ENCODE data around the gene CDK18. TPM values are rescaled to one million over a fixed set of nuclear protein-coding genes. Genes with fewer than 3 reads are reported as not detected.

CDK18 gene
- total RNA-seq, 4 donors from 2014 or later = 4.8 to 12.9 (median 9.9) TPM

DNA sequence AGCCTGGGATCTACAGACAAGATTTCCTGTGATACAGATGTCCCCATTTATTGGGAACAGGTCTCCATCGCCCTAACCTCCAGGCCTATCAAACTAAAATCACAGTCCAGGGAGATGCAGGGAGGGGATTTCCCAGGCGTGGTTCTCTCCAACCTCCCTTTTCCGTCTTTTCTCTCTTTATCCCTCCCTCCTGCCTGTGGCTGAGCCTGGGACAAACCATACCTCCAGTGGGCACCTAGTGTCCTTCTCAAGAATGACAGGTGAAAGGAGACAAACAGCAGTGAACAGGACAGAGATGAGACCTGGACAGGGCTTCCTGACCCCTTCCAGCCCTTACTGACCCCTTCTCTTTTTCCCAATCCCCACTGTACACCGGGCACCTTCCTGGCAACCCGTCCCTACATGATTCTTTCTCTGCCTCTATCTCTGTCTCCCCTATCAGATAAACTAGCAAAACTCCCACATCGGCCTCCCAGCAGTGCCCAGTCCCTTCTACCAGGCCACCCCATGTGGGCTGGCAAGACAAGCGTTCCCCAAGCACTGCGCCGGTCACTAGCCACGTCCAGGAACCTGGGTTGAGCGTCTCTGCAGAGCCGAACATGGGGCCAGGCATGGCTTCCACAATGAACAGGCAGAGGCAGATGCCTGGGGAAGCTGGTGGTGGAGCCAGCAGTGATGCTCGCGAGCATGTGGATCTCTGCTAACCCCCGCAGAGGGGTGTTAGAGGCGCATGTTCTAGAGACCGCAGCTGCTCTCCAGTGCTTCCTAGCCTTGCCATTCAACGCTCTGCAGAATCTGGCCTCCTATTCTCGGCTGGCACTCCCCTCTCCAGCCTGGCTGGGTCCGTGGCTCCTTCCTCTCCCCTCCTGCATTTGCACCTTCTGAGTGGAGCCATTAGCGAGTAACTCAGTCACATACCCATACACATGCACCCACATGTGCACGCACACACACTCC is 72.6 kb downstream of the CDK18 start:
- no peak overlapping the region for H3K27ac ChIP-seq (replicated peaks in 1 of 4)
- H3K4me1 ChIP-seq = peaks cover 0 to 5% (median 0%) of the 10 kb centered on the region in 4 donors
- 83% methylated on average over 22 of the region's 22 CpGs for WGBS
- H3K4me3 ChIP-seq = no peak overlapping the region
- no peak for TF ChIP-seq POLR2AphosphoS5 (IDR thresholded peaks at IDR 0.05)
- TF ChIP-seq, protein P1, sequence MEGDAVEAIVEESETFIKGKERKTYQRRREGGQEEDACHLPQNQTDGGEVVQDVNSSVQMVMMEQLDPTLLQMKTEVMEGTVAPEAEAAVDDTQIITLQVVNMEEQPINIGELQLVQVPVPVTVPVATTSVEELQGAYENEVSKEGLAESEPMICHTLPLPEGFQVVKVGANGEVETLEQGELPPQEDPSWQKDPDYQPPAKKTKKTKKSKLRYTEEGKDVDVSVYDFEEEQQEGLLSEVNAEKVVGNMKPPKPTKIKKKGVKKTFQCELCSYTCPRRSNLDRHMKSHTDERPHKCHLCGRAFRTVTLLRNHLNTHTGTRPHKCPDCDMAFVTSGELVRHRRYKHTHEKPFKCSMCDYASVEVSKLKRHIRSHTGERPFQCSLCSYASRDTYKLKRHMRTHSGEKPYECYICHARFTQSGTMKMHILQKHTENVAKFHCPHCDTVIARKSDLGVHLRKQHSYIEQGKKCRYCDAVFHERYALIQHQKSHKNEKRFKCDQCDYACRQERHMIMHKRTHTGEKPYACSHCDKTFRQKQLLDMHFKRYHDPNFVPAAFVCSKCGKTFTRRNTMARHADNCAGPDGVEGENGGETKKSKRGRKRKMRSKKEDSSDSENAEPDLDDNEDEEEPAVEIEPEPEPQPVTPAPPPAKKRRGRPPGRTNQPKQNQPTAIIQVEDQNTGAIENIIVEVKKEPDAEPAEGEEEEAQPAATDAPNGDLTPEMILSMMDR (IDR thresholded peaks at IDR 0.05) = no peak
- TF ChIP-seq EP300 (IDR thresholded peaks at IDR 0.05) = no peak
- no peak for TF ChIP-seq POLR2A (IDR thresholded peaks at IDR 0.05; ENCODE audit: low read depth)
- H3K36me3 ChIP-seq = no peaks in the 10 kb centered on the region
- H3K27me3 ChIP-seq = peaks cover 0 to 52% (median 0%) of the 10 kb centered on the region in 4 donors
- no peaks in the 10 kb centered on the region for H3K9me3 ChIP-seq
- intact Hi-C loops (cut with DNase I) = no loop called here
- no peak for DNase-seq (ENCODE audit: extremely low spot score)

DNA sequence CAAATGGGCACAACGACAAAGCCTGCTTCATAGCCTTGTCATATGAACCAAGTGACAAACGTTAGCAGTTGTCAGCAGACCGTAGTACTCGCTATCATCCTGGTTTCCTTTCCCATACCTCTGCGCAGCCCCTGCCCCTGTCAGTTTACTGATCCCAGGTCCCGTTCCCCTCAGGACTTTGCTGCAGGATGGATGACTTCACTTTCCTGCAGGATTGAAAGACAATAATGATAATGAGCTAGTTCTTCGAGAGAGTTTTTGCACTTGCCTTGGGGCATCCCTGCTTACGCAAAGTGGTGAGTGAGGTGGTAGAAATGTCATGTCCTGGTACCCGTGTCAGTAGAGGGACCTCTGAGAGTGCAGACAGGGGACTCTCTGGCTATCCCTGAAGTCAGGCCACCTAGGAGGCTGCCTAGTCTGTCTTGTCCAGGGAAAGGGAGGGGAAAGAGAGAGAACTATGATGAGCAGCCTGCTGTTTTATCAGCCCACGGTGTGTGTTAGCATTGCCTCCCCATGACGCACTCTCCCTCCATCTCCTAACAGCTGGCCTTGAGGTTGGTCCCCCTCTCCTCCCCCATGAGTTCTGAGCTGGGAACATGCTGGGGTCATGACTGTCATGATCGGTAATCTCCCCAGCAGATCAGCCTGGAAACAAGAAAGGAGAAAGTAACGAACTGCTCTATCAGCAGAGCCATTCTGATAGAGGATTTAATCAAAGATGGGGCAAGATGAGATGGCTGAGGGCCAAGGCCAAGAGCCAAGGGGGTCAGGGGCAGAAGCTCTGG is 73.6 kb downstream of the CDK18 start:
- DNase-seq (ENCODE audit: extremely low spot score) = no peak

DNA sequence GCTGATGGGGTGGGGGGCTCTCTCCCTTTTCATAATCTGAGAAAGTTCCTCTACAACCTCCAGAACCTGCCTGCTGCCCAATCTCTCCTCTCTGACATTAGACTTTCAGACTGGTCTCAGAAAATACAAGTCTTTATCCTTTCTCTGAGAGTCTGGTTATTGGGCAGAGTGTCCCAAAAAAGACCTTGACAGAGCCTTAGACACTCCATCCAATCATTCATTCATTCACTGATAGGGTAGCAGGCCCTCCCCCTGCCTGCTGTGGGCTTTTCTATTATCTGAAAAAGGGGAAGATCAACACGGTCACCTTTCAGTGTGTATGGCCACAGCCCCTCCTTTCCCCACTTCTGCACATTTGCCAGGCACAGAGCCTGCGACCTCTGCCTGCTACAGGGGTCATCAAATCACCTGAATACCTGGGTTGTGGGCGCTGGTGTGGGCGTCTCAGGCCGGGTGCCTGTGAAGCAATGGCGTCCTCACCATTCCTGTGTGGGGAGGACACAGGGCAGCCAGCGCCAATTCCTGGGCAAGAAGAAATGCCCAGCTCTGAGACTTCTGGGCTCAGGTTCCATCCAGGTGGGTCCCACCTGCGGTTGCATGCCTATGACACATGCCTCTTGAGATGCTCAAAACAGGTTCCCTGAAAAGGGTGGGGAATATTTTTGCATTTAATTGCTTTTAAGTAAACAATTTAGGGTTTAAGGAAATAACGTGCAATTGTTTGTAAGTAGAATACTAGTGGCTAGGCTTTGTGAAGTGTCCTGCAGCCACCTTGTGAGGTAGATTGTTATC is 74.5 kb downstream of the CDK18 start:
- no peaks in the 10 kb centered on the region for H3K36me3 ChIP-seq
- WGBS = 78% methylated on average over 9 of the region's 9 CpGs
- no peak overlapping the region for H3K4me3 ChIP-seq
- H3K4me1 ChIP-seq = peaks cover 0 to 9% (median 3%) of the 10 kb centered on the region in 4 donors
- H3K27ac ChIP-seq (replicated peaks in 1 of 4) = no peak overlapping the region
- no peaks in the 10 kb centered on the region for H3K9me3 ChIP-seq
- H3K27me3 ChIP-seq = peaks cover 0 to 45% (median 0%) of the 10 kb centered on the region in 4 donors
- intact Hi-C loops (cut with DNase I) = no loop called here
- no peak for DNase-seq (ENCODE audit: extremely low spot score)
- no peak for TF ChIP-seq EP300 (IDR thresholded peaks at IDR 0.05)
- TF ChIP-seq, protein P1 (IDR thresholded peaks at IDR 0.05) = no peak
- TF ChIP-seq POLR2A (IDR thresholded peaks at IDR 0.05; ENCODE audit: low read depth) = no peak
- TF ChIP-seq POLR2AphosphoS5 (IDR thresholded peaks at IDR 0.05) = no peak

More for the DNA sequence above, 73.6 kb downstream of the CDK18 start:
- whole genome bisulfite sequencing = 72% methylated on average over 10 of the region's 13 CpGs
- TF ChIP-seq, protein P1 (IDR thresholded peaks at IDR 0.05) = no peak
- TF ChIP-seq POLR2AphosphoS5 (IDR thresholded peaks at IDR 0.05) = no peak
- no peak for TF ChIP-seq EP300 (IDR thresholded peaks at IDR 0.05)
- no peak for TF ChIP-seq POLR2A (IDR thresholded peaks at IDR 0.05; ENCODE audit: low read depth)
- Histone ChIP-seq H3K9me3 (no peaks in the 10 kb centered on the region), H3K36me3 (no peaks in the 10 kb centered on the region), H3K27ac (replicated peaks in 1 of 4) (no peak overlapping the region), H3K4me3 (no peak overlapping the region), H3K4me1 (peaks cover 0 to 8% (median 3%) of the 10 kb centered on the region in 4 donors), H3K27me3 (peaks cover 0 to 45% (median 0%) of the 10 kb centered on the region in 4 donors)
- intact Hi-C loops (cut with DNase I) = no loop called here

GRCh38 chr1:205579711-205580110 is 75.2 kb downstream of the CDK18 start:
- Histone ChIP-seq H3K27ac (replicated peaks in 1 of 4) (no peak overlapping the region), H3K36me3 (no peaks in the 10 kb centered on the region), H3K9me3 (no peaks in the 10 kb centered on the region), H3K27me3 (peaks cover 0 to 42% (median 0%) of the 10 kb centered on the region in 4 donors), H3K4me3 (no peak overlapping the region), H3K4me1 (peaks cover 0 to 9% (median 3%) of the 10 kb centered on the region in 4 donors)
- no peak for DNase-seq (ENCODE audit: extremely low spot score)
- 89% methylated on average over 9 of the region's 12 CpGs for WGBS
- intact Hi-C loops (cut with DNase I) = no loop called here
- TF ChIP-seq POLR2AphosphoS5 (IDR thresholded peaks at IDR 0.05) (no peak), POLR2A (IDR thresholded peaks at IDR 0.05; ENCODE audit: low read depth) (no peak), EP300 (IDR thresholded peaks at IDR 0.05) (no peak)
- TF ChIP-seq, protein P1 (IDR thresholded peaks at IDR 0.05) = no peak
